Measurements from ENCODE around the gene MRPL14. TPM values are rescaled to one million over a fixed set of nuclear protein-coding genes. Genes with fewer than 3 reads are reported as not detected.
"Not testable (repeated sequence)": the region's sequence is repeated elsewhere in the genome, so short reads cannot be mapped to it uniquely, and the experiment has no call there.

MRPL14 gene
- total and polyA plus RNA-seq, 4 donors = 34.6 to 118 (median 40.9) TPM

DNA sequence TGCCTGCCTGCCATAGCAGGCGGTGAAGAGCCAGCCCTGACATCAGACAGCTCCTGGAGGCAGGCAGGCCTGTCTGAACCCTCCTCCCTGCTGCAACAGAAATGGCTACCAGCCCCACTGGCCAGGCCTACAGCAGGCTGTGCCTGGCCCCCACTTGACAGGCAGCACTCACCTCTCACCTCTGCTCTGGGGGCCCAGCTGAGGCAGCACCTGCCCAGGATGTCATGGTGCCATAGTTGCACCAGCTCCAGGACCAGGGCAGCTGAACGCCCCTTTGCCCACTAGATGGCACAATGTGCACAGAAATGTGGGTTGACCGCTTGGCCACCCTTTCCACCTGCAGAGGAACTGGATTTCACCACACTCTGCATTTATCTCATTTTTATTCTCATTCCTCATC lies 30.6 kb downstream of the MRPL14 start:
- peak; percentile 79 for DNase-seq (ENCODE audit: low spot score)
- no peak overlapping the region for H3K4me3 ChIP-seq (ENCODE audit: low read depth in 1 of 3, low read length in 3 of 3)
- WGBS = 31% methylated on average over 3 of the region's 3 CpGs
- no peaks in the 10 kb centered on the region for H3K9me3 ChIP-seq (ENCODE audit: control insufficient read depth in 4 of 4, low read length in 3 of 4)
- no peak overlapping the region for H3K9ac ChIP-seq (ENCODE audit: low read depth in 1 of 2, low read length in 2 of 2)
- no peak overlapping the region for H3K27ac ChIP-seq (ENCODE audit: low read depth in 1 of 2, low read length in 2 of 2)
- TF ChIP-seq YY1 (IDR thresholded peaks at IDR 0.05) (no peak), RAD21 (IDR thresholded peaks at IDR 0.05) (peak; percentile 92 to 95), RXRA (IDR thresholded peaks at IDR 0.05) (peak; percentile 75 to 85), HNF4A (conservative IDR thresholded peaks at IDR 0.05) (peak in 1 of 2 donors; percentile 33), TAF1 (conservative IDR thresholded peaks at IDR 0.05) (no peak)
- TF ChIP-seq, protein P1, sequence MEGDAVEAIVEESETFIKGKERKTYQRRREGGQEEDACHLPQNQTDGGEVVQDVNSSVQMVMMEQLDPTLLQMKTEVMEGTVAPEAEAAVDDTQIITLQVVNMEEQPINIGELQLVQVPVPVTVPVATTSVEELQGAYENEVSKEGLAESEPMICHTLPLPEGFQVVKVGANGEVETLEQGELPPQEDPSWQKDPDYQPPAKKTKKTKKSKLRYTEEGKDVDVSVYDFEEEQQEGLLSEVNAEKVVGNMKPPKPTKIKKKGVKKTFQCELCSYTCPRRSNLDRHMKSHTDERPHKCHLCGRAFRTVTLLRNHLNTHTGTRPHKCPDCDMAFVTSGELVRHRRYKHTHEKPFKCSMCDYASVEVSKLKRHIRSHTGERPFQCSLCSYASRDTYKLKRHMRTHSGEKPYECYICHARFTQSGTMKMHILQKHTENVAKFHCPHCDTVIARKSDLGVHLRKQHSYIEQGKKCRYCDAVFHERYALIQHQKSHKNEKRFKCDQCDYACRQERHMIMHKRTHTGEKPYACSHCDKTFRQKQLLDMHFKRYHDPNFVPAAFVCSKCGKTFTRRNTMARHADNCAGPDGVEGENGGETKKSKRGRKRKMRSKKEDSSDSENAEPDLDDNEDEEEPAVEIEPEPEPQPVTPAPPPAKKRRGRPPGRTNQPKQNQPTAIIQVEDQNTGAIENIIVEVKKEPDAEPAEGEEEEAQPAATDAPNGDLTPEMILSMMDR (IDR thresholded peaks at IDR 0.05; ENCODE audit: low read depth, low read length, missing input control) = peak; percentile 95
- no peaks in the 10 kb centered on the region for H3K36me3 ChIP-seq (ENCODE audit: control insufficient read depth in 4 of 4, insufficient read depth in 3 of 4, low read depth in 1 of 4, low read length in 3 of 4)
- no peaks in the 10 kb centered on the region for H3K27me3 ChIP-seq (ENCODE audit: control insufficient read depth in 4 of 4, insufficient read depth in 4 of 4, low read length in 3 of 4)
- peaks cover 6 to 40% (median 27%) of the 10 kb centered on the region in 4 donors for H3K4me1 ChIP-seq (ENCODE audit: control insufficient read depth in 4 of 4, insufficient read depth in 4 of 4, low read length in 3 of 4)

DNA sequence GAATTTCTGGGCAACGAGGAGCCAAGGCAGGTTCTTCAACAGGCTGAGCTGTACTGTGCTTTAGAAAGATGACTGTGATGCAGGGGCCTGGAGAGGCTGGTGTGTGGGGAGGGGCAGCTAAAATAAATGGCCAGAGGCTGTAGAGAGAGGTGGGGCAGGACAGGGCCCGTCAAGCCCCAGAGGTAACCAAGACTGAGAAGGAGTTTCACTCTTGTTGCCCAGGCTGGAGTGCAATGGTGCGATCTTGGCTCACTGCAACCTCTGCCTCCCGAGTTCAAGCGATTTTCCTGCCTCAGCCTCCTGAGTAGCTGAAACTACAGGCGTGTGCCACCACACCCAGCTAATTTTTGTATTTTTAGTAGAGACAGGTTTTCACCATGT lies 32.0 kb downstream of the MRPL14 start:
- Histone ChIP-seq H3K27ac (ENCODE audit: low read depth in 1 of 2, low read length in 2 of 2) (peak overlapping the region; percentile 53 to 88), H3K9ac (ENCODE audit: low read depth in 1 of 2, low read length in 2 of 2) (peak overlapping the region in 1 of 2 donors; percentile 18), H3K4me1 (ENCODE audit: control insufficient read depth in 4 of 4, insufficient read depth in 4 of 4, low read length in 3 of 4) (peaks cover 6 to 34% (median 27%) of the 10 kb centered on the region in 4 donors)
- H3K27me3 ChIP-seq (ENCODE audit: control insufficient read depth in 4 of 4, insufficient read depth in 4 of 4, low read length in 3 of 4); H3K4me3 ChIP-seq (ENCODE audit: low read depth in 1 of 3, low read length in 3 of 3); H3K9me3 ChIP-seq (ENCODE audit: control insufficient read depth in 4 of 4, low read length in 3 of 4); H3K36me3 ChIP-seq (ENCODE audit: control insufficient read depth in 4 of 4, insufficient read depth in 3 of 4, low read depth in 1 of 4, low read length in 3 of 4); DNase-seq (ENCODE audit: low spot score): not testable (repeated sequence)
- WGBS = 79% methylated on average over 6 of the region's 6 CpGs

DNA sequence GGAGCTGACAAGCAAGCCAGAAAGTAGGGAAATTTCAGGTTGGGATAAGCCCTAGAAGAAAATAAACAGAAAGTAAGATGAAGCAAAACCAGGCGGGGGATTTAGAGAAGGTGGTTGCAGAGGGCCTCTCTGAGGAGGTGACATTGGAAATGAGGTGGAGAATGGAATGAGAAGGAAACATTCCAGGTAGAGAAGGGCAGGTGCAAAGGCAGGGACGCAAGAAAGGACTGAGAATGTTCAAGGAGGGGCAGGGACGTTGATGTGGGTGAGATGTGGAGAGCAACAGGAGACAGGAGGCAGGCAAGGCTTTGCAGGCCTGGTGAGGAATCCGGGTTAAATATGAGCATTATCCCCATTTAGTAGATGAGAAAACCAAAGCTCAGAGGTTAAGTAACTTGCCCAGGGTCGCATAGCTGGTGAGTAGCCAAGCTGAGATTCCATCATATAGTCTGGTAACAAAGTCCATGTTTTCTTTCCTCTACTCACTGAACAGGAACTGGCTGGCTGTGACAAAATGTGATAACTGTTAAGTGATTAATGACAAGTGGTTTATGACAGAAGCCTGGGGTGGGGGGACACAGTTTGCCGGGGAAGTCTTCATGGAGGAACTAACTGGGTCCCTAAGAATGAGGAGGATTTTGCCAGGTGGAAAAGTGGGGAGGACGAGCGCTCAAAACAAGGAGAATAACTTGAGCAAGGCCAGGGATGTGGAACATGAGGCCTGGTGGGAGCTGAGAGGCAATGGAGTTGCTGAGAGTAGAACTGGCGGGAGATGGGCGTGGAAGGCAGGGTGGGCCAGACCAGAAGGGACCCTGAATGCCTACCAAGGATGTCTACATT lies 32.6 kb downstream of the MRPL14 start:
- no peaks in the 10 kb centered on the region for H3K27me3 ChIP-seq (ENCODE audit: control insufficient read depth in 4 of 4, insufficient read depth in 4 of 4, low read length in 3 of 4)
- H3K27ac ChIP-seq (ENCODE audit: low read depth in 1 of 2, low read length in 2 of 2) = peak overlapping the region; percentile 53 to 88
- no peaks in the 10 kb centered on the region for H3K36me3 ChIP-seq (ENCODE audit: control insufficient read depth in 4 of 4, insufficient read depth in 3 of 4, low read depth in 1 of 4, low read length in 3 of 4)
- WGBS = 65% methylated on average over 10 of the region's 10 CpGs
- H3K4me3 ChIP-seq (ENCODE audit: low read depth in 1 of 3, low read length in 3 of 3) = no peak overlapping the region
- DNase-seq (ENCODE audit: low spot score) = no peak
- no peaks in the 10 kb centered on the region for H3K9me3 ChIP-seq (ENCODE audit: control insufficient read depth in 4 of 4, low read length in 3 of 4)
- peak overlapping the region in 1 of 2 donors; percentile 18 for H3K9ac ChIP-seq (ENCODE audit: low read depth in 1 of 2, low read length in 2 of 2)
- peaks cover 5 to 28% (median 23%) of the 10 kb centered on the region in 4 donors for H3K4me1 ChIP-seq (ENCODE audit: control insufficient read depth in 4 of 4, insufficient read depth in 4 of 4, low read length in 3 of 4)
- TF ChIP-seq, protein P2, sequence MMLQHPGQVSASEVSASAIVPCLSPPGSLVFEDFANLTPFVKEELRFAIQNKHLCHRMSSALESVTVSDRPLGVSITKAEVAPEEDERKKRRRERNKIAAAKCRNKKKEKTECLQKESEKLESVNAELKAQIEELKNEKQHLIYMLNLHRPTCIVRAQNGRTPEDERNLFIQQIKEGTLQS (IDR thresholded peaks at IDR 0.05) = peak; percentile 73
- peak; percentile 59 to 71 for TF ChIP-seq RXRA (IDR thresholded peaks at IDR 0.05)
- peak; percentile 34 for TF ChIP-seq FOXA1 (IDR thresholded peaks at IDR 0.05)
- TF ChIP-seq TAF1 (conservative IDR thresholded peaks at IDR 0.05) = no peak
- TF ChIP-seq, protein P3, sequence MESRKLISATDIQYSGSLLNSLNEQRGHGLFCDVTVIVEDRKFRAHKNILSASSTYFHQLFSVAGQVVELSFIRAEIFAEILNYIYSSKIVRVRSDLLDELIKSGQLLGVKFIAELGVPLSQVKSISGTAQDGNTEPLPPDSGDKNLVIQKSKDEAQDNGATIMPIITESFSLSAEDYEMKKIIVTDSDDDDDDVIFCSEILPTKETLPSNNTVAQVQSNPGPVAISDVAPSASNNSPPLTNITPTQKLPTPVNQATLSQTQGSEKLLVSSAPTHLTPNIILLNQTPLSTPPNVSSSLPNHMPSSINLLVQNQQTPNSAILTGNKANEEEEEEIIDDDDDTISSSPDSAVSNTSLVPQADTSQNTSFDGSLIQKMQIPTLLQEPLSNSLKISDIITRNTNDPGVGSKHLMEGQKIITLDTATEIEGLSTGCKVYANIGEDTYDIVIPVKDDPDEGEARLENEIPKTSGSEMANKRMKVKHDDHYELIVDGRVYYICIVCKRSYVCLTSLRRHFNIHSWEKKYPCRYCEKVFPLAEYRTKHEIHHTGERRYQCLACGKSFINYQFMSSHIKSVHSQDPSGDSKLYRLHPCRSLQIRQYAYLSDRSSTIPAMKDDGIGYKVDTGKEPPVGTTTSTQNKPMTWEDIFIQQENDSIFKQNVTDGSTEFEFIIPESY (IDR thresholded peaks at IDR 0.05) = no peak
- no peak for TF ChIP-seq GABPA (IDR thresholded peaks at IDR 0.05 in 1 of 2, conservative IDR thresholded peaks at IDR 0.05 in 1 of 2)
- TF ChIP-seq, protein P4, sequence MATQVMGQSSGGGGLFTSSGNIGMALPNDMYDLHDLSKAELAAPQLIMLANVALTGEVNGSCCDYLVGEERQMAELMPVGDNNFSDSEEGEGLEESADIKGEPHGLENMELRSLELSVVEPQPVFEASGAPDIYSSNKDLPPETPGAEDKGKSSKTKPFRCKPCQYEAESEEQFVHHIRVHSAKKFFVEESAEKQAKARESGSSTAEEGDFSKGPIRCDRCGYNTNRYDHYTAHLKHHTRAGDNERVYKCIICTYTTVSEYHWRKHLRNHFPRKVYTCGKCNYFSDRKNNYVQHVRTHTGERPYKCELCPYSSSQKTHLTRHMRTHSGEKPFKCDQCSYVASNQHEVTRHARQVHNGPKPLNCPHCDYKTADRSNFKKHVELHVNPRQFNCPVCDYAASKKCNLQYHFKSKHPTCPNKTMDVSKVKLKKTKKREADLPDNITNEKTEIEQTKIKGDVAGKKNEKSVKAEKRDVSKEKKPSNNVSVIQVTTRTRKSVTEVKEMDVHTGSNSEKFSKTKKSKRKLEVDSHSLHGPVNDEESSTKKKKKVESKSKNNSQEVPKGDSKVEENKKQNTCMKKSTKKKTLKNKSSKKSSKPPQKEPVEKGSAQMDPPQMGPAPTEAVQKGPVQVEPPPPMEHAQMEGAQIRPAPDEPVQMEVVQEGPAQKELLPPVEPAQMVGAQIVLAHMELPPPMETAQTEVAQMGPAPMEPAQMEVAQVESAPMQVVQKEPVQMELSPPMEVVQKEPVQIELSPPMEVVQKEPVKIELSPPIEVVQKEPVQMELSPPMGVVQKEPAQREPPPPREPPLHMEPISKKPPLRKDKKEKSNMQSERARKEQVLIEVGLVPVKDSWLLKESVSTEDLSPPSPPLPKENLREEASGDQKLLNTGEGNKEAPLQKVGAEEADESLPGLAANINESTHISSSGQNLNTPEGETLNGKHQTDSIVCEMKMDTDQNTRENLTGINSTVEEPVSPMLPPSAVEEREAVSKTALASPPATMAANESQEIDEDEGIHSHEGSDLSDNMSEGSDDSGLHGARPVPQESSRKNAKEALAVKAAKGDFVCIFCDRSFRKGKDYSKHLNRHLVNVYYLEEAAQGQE (IDR thresholded peaks at IDR 0.05) = peak; percentile 25
- peak in 1 of 2 donors; percentile 37 for TF ChIP-seq JUND (IDR thresholded peaks at IDR 0.05)
- no peak for TF ChIP-seq EGR1 (IDR thresholded peaks at IDR 0.05; ENCODE audit: low read depth in 2 of 2)
- TF ChIP-seq NR2F2 (IDR thresholded peaks at IDR 0.05) = peak; percentile 32
- peak; percentile 55 for TF ChIP-seq FOXA2 (IDR thresholded peaks at IDR 0.05)
- TF ChIP-seq YY1 (IDR thresholded peaks at IDR 0.05) = peak; percentile 37
- TF ChIP-seq HNF4A (conservative IDR thresholded peaks at IDR 0.05) = peak; percentile 94 to 95
- peak; percentile 15 to 20 for TF ChIP-seq RAD21 (IDR thresholded peaks at IDR 0.05)
- peak; percentile 86 for TF ChIP-seq HNF4G (IDR thresholded peaks at IDR 0.05)
- TF ChIP-seq, protein P1 (IDR thresholded peaks at IDR 0.05; ENCODE audit: low read depth, low read length, missing input control) = no peak

Measured in liver (tissue), 9 donors.